VCaP (cell line): Measurements from ENCODE around the gene BPTF.
A peak's percentile ranks its signal among the peaks of the same experiment; 100 is the strongest.

ENCODE experiments used
- H3K27ac ChIP-seq: fragments of 450-650 bp; 2 replicates; pipeline ENCODE4 v1.5.1; 2017
- TF ChIP-seq, protein P1 (sequence below): fragments of 450-650 bp; conservative IDR thresholded peaks from 2 replicates; pipeline ENCODE4 v1.5.1; 2017; ENCODE audit warnings: mild to moderate bottlenecking, moderate library complexity

The BPTF gene, protein sequence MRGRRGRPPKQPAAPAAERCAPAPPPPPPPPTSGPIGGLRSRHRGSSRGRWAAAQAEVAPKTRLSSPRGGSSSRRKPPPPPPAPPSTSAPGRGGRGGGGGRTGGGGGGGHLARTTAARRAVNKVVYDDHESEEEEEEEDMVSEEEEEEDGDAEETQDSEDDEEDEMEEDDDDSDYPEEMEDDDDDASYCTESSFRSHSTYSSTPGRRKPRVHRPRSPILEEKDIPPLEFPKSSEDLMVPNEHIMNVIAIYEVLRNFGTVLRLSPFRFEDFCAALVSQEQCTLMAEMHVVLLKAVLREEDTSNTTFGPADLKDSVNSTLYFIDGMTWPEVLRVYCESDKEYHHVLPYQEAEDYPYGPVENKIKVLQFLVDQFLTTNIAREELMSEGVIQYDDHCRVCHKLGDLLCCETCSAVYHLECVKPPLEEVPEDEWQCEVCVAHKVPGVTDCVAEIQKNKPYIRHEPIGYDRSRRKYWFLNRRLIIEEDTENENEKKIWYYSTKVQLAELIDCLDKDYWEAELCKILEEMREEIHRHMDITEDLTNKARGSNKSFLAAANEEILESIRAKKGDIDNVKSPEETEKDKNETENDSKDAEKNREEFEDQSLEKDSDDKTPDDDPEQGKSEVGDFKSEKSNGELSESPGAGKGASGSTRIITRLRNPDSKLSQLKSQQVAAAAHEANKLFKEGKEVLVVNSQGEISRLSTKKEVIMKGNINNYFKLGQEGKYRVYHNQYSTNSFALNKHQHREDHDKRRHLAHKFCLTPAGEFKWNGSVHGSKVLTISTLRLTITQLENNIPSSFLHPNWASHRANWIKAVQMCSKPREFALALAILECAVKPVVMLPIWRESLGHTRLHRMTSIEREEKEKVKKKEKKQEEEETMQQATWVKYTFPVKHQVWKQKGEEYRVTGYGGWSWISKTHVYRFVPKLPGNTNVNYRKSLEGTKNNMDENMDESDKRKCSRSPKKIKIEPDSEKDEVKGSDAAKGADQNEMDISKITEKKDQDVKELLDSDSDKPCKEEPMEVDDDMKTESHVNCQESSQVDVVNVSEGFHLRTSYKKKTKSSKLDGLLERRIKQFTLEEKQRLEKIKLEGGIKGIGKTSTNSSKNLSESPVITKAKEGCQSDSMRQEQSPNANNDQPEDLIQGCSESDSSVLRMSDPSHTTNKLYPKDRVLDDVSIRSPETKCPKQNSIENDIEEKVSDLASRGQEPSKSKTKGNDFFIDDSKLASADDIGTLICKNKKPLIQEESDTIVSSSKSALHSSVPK (N-terminal part only)

DNA sequence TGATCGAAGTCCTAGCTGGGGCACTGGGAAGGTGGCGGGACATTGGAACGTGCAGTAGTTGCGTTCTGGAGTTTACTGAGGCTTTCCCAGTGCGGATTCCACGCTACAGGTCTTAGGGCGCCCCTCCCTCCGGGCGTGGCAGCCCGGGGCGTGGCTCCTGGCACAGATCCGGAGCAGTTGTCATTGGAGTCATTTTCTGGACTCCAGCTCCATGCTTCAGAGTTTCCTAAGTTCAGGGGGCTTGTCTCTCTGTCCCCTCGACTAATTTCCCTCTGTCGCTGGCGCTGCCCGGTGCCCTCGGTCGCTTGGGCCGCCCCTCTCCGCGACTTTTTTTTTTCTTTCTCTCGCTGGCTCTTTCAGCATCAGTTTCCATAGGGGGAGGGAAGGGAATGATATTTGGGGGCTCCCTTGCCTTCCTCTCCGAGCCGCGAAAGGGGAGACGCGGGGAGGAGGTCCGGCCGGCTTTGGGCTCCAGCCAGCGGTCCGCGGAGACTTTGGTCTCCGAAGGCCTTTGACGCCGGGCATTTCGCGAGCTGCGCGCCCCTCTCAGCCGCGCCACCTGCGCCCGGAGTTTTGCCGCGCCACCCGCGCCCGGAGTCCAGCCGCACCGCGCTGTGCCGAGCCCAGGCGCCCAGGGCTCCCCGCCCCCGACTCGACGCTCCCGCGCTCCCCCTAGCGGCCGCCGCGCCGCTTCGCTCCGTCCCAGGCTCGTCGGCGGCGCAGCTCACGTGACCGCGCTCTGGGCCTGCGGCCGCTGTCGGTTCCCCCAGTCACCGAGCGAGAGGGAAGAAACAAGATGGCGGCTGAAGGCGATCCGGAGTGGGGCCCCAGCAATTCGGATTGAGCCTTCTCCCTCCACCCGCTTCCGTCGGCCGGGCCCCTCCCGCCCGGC lies at the start of gene BPTF:
TSS of gene BPTF (plus strand) at position 769 of the 892 bp plus-strand sequence. CDS start 222 bp downstream, outside the sequence.
- peak within 1 kb of the TSS; percentile 91 for H3K27ac ChIP-seq
- TF ChIP-seq, protein P1, sequence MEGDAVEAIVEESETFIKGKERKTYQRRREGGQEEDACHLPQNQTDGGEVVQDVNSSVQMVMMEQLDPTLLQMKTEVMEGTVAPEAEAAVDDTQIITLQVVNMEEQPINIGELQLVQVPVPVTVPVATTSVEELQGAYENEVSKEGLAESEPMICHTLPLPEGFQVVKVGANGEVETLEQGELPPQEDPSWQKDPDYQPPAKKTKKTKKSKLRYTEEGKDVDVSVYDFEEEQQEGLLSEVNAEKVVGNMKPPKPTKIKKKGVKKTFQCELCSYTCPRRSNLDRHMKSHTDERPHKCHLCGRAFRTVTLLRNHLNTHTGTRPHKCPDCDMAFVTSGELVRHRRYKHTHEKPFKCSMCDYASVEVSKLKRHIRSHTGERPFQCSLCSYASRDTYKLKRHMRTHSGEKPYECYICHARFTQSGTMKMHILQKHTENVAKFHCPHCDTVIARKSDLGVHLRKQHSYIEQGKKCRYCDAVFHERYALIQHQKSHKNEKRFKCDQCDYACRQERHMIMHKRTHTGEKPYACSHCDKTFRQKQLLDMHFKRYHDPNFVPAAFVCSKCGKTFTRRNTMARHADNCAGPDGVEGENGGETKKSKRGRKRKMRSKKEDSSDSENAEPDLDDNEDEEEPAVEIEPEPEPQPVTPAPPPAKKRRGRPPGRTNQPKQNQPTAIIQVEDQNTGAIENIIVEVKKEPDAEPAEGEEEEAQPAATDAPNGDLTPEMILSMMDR = peak; percentile 94

DNA sequence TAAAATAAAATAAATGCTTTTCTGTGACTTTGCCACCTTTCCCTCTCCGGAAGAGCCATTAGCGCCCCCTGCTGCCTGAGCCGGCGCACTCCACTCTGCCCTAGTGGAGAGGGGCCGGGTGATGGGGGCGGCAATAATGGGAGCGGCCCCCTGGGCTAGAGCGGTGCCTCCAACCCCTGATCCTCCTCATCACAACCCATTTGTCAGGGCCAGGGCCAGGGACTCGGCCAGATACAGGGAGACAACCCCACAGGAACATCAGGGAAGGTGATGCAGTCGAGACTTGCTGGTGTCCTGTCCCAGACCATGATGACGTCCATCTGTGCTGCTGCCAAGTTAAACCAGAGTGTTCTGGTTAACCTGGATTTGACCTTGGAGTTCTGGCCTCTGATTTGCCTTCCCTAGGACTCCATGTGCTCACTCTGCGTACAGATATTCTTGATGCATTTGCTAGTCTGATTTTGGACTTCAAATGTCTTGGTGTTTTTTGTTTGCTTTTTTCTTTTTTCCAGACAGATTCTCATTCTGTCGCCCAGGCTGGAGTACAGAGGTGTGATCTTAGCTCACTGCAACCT lies 46.1 kb upstream of the BPTF start:
- peak overlapping the region; percentile 54 for H3K27ac ChIP-seq
- TF ChIP-seq, protein P1 = peak; percentile 77

DNA sequence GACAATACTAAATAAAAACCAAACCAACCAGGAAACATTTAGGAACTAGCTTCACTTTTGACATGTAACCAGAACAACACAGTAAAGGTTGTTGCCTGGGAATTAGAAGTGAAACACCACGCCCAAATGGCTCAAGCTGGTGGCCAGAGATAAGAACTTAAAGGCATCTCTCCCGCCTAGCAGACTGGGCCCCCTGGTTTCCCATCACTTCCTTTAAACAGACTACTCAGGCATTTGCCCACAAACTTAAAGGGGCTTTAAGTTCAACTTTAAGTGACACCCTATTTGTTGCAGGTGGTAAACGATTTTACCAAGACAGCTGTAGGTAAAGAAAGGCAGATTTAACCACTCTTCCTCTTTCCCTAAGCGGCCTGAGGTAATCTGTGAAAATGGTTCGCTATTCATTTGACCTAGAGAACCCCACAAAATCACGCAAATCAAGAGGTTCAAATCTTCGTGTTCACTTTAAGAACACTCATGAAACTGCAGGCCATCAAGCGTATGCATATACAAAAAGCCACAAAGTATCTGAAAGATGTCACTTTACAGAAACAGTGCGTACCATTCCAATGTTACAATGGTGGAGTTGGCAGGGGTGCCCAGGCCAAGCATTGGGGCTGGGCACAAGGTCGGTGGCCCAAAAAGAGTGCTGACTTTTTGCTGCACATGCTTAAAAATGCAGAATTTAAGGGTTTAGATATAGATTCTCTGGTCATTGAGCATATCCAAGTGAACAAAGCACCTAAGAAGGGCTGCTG lies 40.8 kb upstream of the BPTF start:
- no peak overlapping the region for H3K27ac ChIP-seq
- TF ChIP-seq, protein P1 = no peak

DNA sequence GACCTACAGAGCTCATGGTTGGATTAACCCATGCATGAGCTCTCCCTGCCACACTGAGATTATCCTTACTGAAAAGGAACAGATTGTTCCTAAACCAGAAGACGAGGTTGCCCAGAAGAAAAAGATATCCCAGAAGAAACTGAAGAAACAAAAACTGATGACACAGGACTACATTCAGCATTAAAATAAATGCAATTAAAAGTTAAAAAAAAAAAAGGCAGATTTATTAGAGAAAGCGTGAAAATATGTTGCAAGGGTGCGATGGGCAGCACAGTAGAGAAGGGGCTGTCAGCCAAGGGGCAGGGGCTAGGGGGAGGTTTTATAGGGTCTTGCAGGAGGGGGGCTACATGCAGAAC lies 40.2 kb upstream of the BPTF start:
- TF ChIP-seq, protein P1 = no peak
- H3K27ac ChIP-seq = no peak overlapping the region

DNA sequence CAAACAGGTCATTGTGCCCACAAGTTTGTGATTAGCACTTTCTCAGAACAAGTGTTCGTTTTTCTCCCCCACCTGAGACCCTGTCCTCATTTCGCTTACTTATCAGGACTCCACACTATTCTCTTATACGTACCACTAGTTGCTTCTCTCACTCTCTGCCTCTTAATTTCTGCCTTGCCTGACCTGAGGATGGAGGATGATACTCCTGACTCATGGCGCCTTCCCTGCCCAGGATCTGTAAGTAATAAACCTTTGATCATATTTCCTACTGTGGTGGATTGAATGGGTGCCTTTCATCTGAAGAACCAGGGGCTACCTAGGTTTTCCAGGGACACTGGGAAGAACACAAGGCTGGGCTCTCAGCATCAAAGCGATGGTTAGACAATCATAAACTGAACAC lies 39.8 kb upstream of the BPTF start:
- H3K27ac ChIP-seq = no peak overlapping the region
- TF ChIP-seq, protein P1 = no peak

DNA sequence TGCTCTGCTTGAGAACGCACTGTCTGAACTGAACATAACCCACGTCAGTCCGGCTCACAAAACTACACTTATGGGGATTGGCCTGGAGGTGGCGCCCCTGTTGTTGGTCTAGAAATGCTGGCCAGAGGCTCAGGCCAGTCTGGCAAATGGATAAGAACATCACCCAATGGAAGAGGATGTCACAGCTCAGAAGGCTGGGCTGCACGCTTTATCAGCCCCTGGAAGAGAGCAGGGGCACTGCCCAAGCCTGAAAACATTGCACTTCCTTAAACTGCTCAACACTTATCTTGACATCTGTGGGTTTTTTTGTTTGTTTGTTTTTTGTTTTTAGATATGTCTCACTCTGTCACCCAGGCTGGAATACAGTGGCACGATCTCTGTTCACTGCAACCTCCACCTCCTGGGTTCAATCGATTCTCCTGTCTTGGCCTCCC lies 24.8 kb upstream of the BPTF start:
- H3K27ac ChIP-seq = no peak overlapping the region
- TF ChIP-seq, protein P1 = peak; percentile 79
